Measurements from ENCODE around the gene PAPSS2. TPM values are rescaled to one million over a fixed set of nuclear protein-coding genes. Genes with fewer than 3 reads are reported as not detected.

PAPSS2 gene
- total RNA-seq, 1 experiment from 2014 or later: 22.1 TPM

GRCh38 chr10:87671139-87671815 is 11.6 kb downstream of the PAPSS2 start (continued):
- no peak for TF ChIP-seq AFF4 (CRISPR knock-in tag; IDR thresholded peaks at IDR 0.05; ENCODE audit: borderline replicate concordance)
- no peak for TF ChIP-seq MYBL2 (CRISPR knock-in tag; IDR thresholded peaks at IDR 0.05)
- no peak for TF ChIP-seq RORB (CRISPR knock-in tag; IDR thresholded peaks at IDR 0.05)

GRCh38 chr10:87672551-87672950 is 12.9 kb downstream of the PAPSS2 start:
- TF ChIP-seq AR (CRISPR knock-in tag; IDR thresholded peaks at IDR 0.05) (no peak), ZNF263 (CRISPR knock-in tag; IDR thresholded peaks at IDR 0.05; ENCODE audit: low read depth) (no peak), JUN (CRISPR knock-in tag; IDR thresholded peaks at IDR 0.05) (no peak), CDX4 (CRISPR knock-in tag; IDR thresholded peaks at IDR 0.05; ENCODE audit: borderline replicate concordance) (no peak), KAT7 (CRISPR knock-in tag; IDR thresholded peaks at IDR 0.05; ENCODE audit: borderline replicate concordance) (no peak)
- no peaks in the 10 kb centered on the region for H3K27me3 Mint-ChIP-seq (ENCODE audit: low read depth)
- no peak overlapping the region for H3K4me3 Mint-ChIP-seq
- no peaks in the 10 kb centered on the region for H3K36me3 Mint-ChIP-seq
- DNase-seq (ENCODE audit: low spot score) (no peak), ATAC-seq (no peak)
- H3K4me1 Mint-ChIP-seq: peaks cover 16% of the 10 kb centered on the region
- H3K27ac Mint-ChIP-seq: 0 out of 2 replicates have a peak overlapping the region, but pooled peaks have one; percentile 12
- no peaks in the 10 kb centered on the region for H3K9me3 Mint-ChIP-seq
- POLR2A ChIA-PET: no interaction called here
- CTCF ChIA-PET: interaction anchor here (1.5 kb wide), 1 partner anchor 139 kb away, joined by 3 read pairs; no protein-coding TSS in a partner anchor

GRCh38 chr10:87674943-87675342 is 15.3 kb downstream of the PAPSS2 start:
- DNase-seq (ENCODE audit: low spot score) (no peak), ATAC-seq (no peak)
- ChIA-PET CTCF (no interaction called here), POLR2A (no interaction called here)
- H3K4me1 Mint-ChIP-seq: peaks cover 16% of the 10 kb centered on the region
- H3K27me3 Mint-ChIP-seq (ENCODE audit: low read depth): no peaks in the 10 kb centered on the region
- H3K36me3 Mint-ChIP-seq: peaks cover 4% of the 10 kb centered on the region; the same call in 1 of the 2 replicates
- H3K27ac Mint-ChIP-seq: no peak overlapping the region
- H3K9me3 Mint-ChIP-seq: peaks cover 9% of the 10 kb centered on the region
- TF ChIP-seq ZNF425 (CRISPR knock-in tag; conservative IDR thresholded peaks at IDR 0.05) (no peak), GRHL2 (CRISPR knock-in tag; IDR thresholded peaks at IDR 0.05; ENCODE audit: insufficient replicate concordance, severe bottlenecking) (no peak)
- no peak overlapping the region for H3K4me3 Mint-ChIP-seq

All from WTC11 (cell line).